ENCODE results near the gene MICAL2.

MICAL2 gene

GRCh38 chr11:12110201-12110713 lies at the start of gene MICAL2:
TSS of gene MICAL2 (plus strand) at chr11:12110590. CDS start at chr11:12162156, 51,566 bp downstream.
- Histone ChIP-seq H3K79me2 (no peaks in the 10 kb centered on the region), H3K4me2 (ENCODE audit: low read length) (peak within 1 kb of the TSS; percentile 82), H2AFZ (peak within 1 kb of the TSS; percentile 83), H3K36me3 (ENCODE audit: control insufficient read depth, insufficient read depth, low read length) (no peaks in the 10 kb centered on the region), H3K4me1 (peaks cover 4% of the 10 kb centered on the region), H3K27me3 (ENCODE audit: control insufficient read depth, insufficient read depth, low read length) (no peaks in the 10 kb centered on the region), H3K9ac (no peak within 1 kb of the TSS), H3K27ac (no peak within 1 kb of the TSS), H3K4me3 (ENCODE audit: low read depth, low read length) (peak within 1 kb of the TSS; percentile 49), H3K9me3 (ENCODE audit: control insufficient read depth, low read length) (no peaks in the 10 kb centered on the region)
- no peak for TF ChIP-seq CTCF (IDR thresholded peaks at IDR 0.05)

- Histone ChIP-seq H3K4me3 (ENCODE audit: low read depth, low read length) (no peak overlapping the region), H3K9me3 (ENCODE audit: control insufficient read depth, low read length) (no peaks in the 10 kb centered on the region), H3K9ac (no peak overlapping the region), H2AFZ (no peak overlapping the region), H3K4me2 (ENCODE audit: low read length) (no peak overlapping the region), H3K27me3 (ENCODE audit: control insufficient read depth, insufficient read depth, low read length) (no peaks in the 10 kb centered on the region), H3K4me1 (no peaks in the 10 kb centered on the region), H3K36me3 (ENCODE audit: control insufficient read depth, insufficient read depth, low read length) (no peaks in the 10 kb centered on the region), H3K27ac (no peak overlapping the region), H3K79me2 (no peaks in the 10 kb centered on the region)
- no peak for TF ChIP-seq CTCF (IDR thresholded peaks at IDR 0.05)
Measured at GRCh38 chr11:12061851-12062560, 48.4 kb upstream of the MICAL2 start.

GRCh38 chr11:12063251-12063650 lies 47.1 kb upstream of the MICAL2 start:
- Histone ChIP-seq H3K4me2 (ENCODE audit: low read length) (no peak overlapping the region), H3K36me3 (ENCODE audit: control insufficient read depth, insufficient read depth, low read length) (no peaks in the 10 kb centered on the region), H2AFZ (no peak overlapping the region), H3K4me1 (no peaks in the 10 kb centered on the region), H3K79me2 (no peaks in the 10 kb centered on the region), H3K27me3 (ENCODE audit: control insufficient read depth, insufficient read depth, low read length) (no peaks in the 10 kb centered on the region), H3K4me3 (ENCODE audit: low read depth, low read length) (no peak overlapping the region), H3K9ac (no peak overlapping the region), H3K9me3 (ENCODE audit: control insufficient read depth, low read length) (no peaks in the 10 kb centered on the region), H3K27ac (no peak overlapping the region)
- no peak for TF ChIP-seq CTCF (IDR thresholded peaks at IDR 0.05)

- Histone ChIP-seq H3K4me2 (ENCODE audit: low read length) (no peak overlapping the region), H3K4me1 (no peaks in the 10 kb centered on the region), H3K9me3 (ENCODE audit: control insufficient read depth, low read length) (no peaks in the 10 kb centered on the region), H3K36me3 (ENCODE audit: control insufficient read depth, insufficient read depth, low read length) (no peaks in the 10 kb centered on the region), H3K9ac (no peak overlapping the region), H3K27ac (no peak overlapping the region), H3K27me3 (ENCODE audit: control insufficient read depth, insufficient read depth, low read length) (no peaks in the 10 kb centered on the region), H3K79me2 (no peaks in the 10 kb centered on the region), H2AFZ (no peak overlapping the region), H3K4me3 (ENCODE audit: low read depth, low read length) (no peak overlapping the region)
- no peak for TF ChIP-seq CTCF (IDR thresholded peaks at IDR 0.05)
Measured at GRCh38 chr11:12064136-12064953, 46.0 kb upstream of the MICAL2 start.

All from parathyroid adenoma (tissue), 2 donors.